Measurements from ENCODE around the gene KRT37.
"Not testable (repeated sequence)": the region's sequence is repeated elsewhere in the genome, so short reads cannot be mapped to it uniquely, and the experiment has no call there.

DNA sequence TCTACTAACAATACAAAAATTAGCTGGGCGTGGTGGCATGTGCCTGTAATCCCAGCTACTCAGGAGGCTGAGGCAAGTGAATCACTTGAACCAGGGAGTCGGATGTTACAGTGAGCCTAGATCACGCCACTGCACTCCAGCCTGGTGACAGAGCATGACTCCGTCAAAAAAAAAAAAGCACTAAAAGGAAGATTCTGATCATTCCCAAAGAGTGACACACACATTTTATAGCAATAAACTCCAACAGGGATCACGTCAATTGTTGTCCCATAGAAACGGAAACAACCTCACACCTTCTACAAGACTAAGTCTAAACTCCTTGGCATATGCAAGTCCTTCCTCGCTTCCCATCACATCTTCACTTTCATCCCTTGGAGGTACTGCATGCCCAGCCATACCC lies 44.3 kb downstream of the KRT37 start:
- not testable (repeated sequence) for TF ChIP-seq POLR2A (IDR thresholded peaks at IDR 0.05; ENCODE audit: low read length); GATA1 (IDR thresholded peaks at IDR 0.05; ENCODE audit: low read depth, low read length)

All from erythroblast (primary cell).